Right lobe of liver (tissue), 4 donors: ENCODE measurements around the gene AFMID.

ENCODE experiments used
- POLR2A ChIP-seq: fragments of 450-650 bp; IDR thresholded peaks from one replicate; pipeline ENCODE4 v1.6.1; 2017; ENCODE audit warnings: antibody characterized with exemption, mild to moderate bottlenecking
- TF ChIP-seq, protein P1 (sequence below), 4 donors: fragments of 200-600 bp in 3 of 4; fragments of 450-650 bp in 1 of 4; IDR thresholded peaks; one replicate each; pipeline versions ENCODE4 v1.5.1 to v1.8.0; 2016 to 2022; ENCODE audit warnings: antibody characterized with exemption in 4 of 4, mild to moderate bottlenecking in 2 of 4
- donor health status: DM: no; HTN: no; CAD: no.
- donor health status: DM: no; HTN: no; CAD: no.
- donor health status: DM: no; HTN: yes; CAD: no.

DNA sequence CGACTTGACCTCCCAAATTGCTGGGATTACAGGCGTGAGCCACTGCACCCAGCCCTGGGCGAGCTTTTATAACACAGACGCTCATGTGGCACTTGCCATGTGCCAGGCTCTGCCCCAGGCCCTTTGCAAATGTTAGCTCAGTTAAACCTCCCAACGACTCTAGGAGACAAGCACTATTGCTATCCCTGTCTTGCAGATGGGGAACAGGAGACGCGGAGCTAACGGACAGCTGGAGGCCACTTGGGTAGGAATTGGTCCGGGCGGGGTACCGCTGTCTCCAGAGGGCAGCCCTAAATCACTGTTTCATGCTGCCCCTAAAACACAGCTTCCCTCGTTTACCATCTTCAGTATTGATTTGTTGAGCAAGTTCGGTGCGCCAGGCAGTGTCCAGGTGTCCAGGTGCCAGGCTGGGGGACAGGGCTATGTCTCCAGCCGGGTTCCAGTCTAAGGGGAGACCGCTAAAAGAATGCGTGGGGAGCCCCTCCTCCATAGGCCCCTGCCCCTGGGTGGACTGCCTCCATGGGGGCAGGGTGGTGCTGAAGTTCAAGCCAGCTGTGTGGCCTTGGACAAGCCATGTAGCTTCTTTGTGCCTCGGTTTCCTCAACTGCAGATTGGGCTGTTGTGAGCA is 68.0 kb downstream of the AFMID start:
- TF ChIP-seq POLR2A: no peak
- TF ChIP-seq, protein P1, sequence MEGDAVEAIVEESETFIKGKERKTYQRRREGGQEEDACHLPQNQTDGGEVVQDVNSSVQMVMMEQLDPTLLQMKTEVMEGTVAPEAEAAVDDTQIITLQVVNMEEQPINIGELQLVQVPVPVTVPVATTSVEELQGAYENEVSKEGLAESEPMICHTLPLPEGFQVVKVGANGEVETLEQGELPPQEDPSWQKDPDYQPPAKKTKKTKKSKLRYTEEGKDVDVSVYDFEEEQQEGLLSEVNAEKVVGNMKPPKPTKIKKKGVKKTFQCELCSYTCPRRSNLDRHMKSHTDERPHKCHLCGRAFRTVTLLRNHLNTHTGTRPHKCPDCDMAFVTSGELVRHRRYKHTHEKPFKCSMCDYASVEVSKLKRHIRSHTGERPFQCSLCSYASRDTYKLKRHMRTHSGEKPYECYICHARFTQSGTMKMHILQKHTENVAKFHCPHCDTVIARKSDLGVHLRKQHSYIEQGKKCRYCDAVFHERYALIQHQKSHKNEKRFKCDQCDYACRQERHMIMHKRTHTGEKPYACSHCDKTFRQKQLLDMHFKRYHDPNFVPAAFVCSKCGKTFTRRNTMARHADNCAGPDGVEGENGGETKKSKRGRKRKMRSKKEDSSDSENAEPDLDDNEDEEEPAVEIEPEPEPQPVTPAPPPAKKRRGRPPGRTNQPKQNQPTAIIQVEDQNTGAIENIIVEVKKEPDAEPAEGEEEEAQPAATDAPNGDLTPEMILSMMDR (IDR thresholded peaks at IDR 0.05): no peak
